CD14-positive monocyte (primary cell): Measurements from ENCODE around the gene LIPE. TPM values are rescaled to one million over a fixed set of nuclear protein-coding genes. Genes with fewer than 3 reads are reported as not detected.

Source experiments
- DNase-seq, 3 donors: peaks; one replicate each; pipeline ENCODE4 v3.0.0-alpha.2; 2011 to 2022
- H2AFZ ChIP-seq: 2 replicates; pipeline ENCODE4 v1.6.0; 2012; ENCODE audit warnings: mild to moderate bottlenecking, low read depth, low read length, inconsistent platforms; ENCODE audit not compliant: insufficient read depth, poor library complexity, severe bottlenecking
- H3K27ac ChIP-seq, 2 donors: 1 replicate in 1 of 2; 2 replicates in 1 of 2; pipeline ENCODE4 v1.5.1; 2012 to 2013; ENCODE audit warnings: low read length in 2 of 2, control low read depth in 1 of 2, inconsistent platforms in 1 of 2, low read depth in 1 of 2, mild to moderate bottlenecking in 1 of 2
- H3K27me3 ChIP-seq, 2 donors: one replicate each; pipeline versions ENCODE4 v1.6.0 to v1.6.1; 2011 to 2013; ENCODE audit warnings: low read length in 2 of 2; ENCODE audit not compliant: control insufficient read depth in 2 of 2, insufficient read depth in 2 of 2
- H3K36me3 ChIP-seq, 2 donors: replicated peaks in 1 of 2; 1 replicate in 1 of 2; 2 replicates in 1 of 2; pipeline versions ENCODE4 v1.5.1 to v1.6.1; 2012 to 2013; ENCODE audit warnings: low read length in 2 of 2, control low read depth in 1 of 2, inconsistent platforms in 1 of 2, mild to moderate bottlenecking in 1 of 2; ENCODE audit not compliant: insufficient read depth in 2 of 2, control insufficient read depth in 1 of 2
- H3K4me1 ChIP-seq, 2 donors: 1 replicate in 1 of 2; 2 replicates in 1 of 2; pipeline versions ENCODE4 v1.5.1 to v1.6.1; 2012 to 2013; ENCODE audit warnings: low read length in 2 of 2, control low read depth in 1 of 2, inconsistent platforms in 1 of 2, mild to moderate bottlenecking in 1 of 2, moderate library complexity in 1 of 2; ENCODE audit not compliant: insufficient read depth in 2 of 2, control insufficient read depth in 1 of 2
- H3K4me2 ChIP-seq: replicated peaks from 2 replicates; pipeline ENCODE3; 2012; ENCODE audit warnings: low read length, moderate library complexity, mild to moderate bottlenecking; ENCODE audit not compliant: poor library complexity, severe bottlenecking; ENCODE audit errors: extremely low read depth
- H3K4me3 ChIP-seq, 3 experiments: fragments of 200-600 bp in 1 of 3; sonication (generic) in 1 of 3; replicated peaks in 1 of 3; 1 replicate in 2 of 3; 2 replicates in 1 of 3; pipeline ENCODE4 v1.5.1; 2011 to 2013; ENCODE audit warnings: low read length in 3 of 3, mild to moderate bottlenecking in 3 of 3, control low read depth in 2 of 3, low read depth in 2 of 3, inconsistent platforms in 1 of 3, moderate library complexity in 1 of 3
- H3K79me2 ChIP-seq: 2 replicates; pipeline ENCODE4 v1.6.0; 2012; ENCODE audit warnings: mild to moderate bottlenecking, control low read depth, inconsistent platforms, low read length, moderate library complexity; ENCODE audit not compliant: insufficient read depth
- H3K9ac ChIP-seq: 2 replicates; pipeline ENCODE4 v1.6.0; 2017; ENCODE audit warnings: low read length, mild to moderate bottlenecking; ENCODE audit not compliant: insufficient read depth, poor library complexity, severe bottlenecking
- H3K9me3 ChIP-seq, 2 donors: replicated peaks in 1 of 2; 1 replicate in 1 of 2; 2 replicates in 1 of 2; pipeline versions ENCODE4 v1.5.1 to v1.6.1; 2012 to 2013; ENCODE audit warnings: low read length in 2 of 2, control low read depth in 1 of 2; ENCODE audit not compliant: control insufficient read depth in 1 of 2, insufficient read depth in 1 of 2
- H4K20me1 ChIP-seq: 2 replicates; pipeline ENCODE4 v1.6.0; 2012; ENCODE audit warnings: mild to moderate bottlenecking, low read length, control low read depth, moderate library complexity; ENCODE audit not compliant: insufficient read depth
- H3K27ac Mint-ChIP-seq, 7 donors: one replicate each; pipeline ENCODE4 v1.8.0; 2020; ENCODE audit warnings: mild to moderate bottlenecking in 7 of 7, mixed read lengths in 7 of 7, moderate library complexity in 6 of 7, inconsistent platforms in 2 of 7
- H3K27me3 Mint-ChIP-seq, 3 donors: one replicate each; pipeline ENCODE4 v1.8.0; 2021 to 2022; ENCODE audit warnings: low read depth in 3 of 3, mild to moderate bottlenecking in 3 of 3, mixed read lengths in 3 of 3, moderate library complexity in 3 of 3, inconsistent platforms in 1 of 3
- H3K36me3 Mint-ChIP-seq, 2 donors: one replicate each; pipeline ENCODE4 v1.8.0; 2020; ENCODE audit warnings: mixed read lengths in 2 of 2, inconsistent platforms in 1 of 2, mild to moderate bottlenecking in 1 of 2
- H3K4me1 Mint-ChIP-seq: one replicate; pipeline ENCODE4 v1.8.0; 2020; ENCODE audit warnings: mild to moderate bottlenecking, mixed read lengths
- H3K4me3 Mint-ChIP-seq, 2 donors: one replicate each; pipeline ENCODE4 v1.8.0; 2020; ENCODE audit warnings: mild to moderate bottlenecking in 2 of 2, mixed read lengths in 2 of 2, moderate library complexity in 1 of 2
- H3K9me3 Mint-ChIP-seq, 7 donors: one replicate each; pipeline ENCODE4 v1.8.0; 2020 to 2022; ENCODE audit warnings: mixed read lengths in 7 of 7, mild to moderate bottlenecking in 6 of 7, moderate library complexity in 6 of 7, inconsistent platforms in 2 of 7
- WGBS: methylation state at CpG from one replicate; pipeline ENCODE4 v1.1.5; 2013; ENCODE audit warnings: missing lambda C conversion rate; ENCODE audit not compliant: insufficient coverage; 5-methylcytosine and 5-hydroxymethylcytosine counted together
- intact Hi-C, 2 donors: fragments of 100-400 bp; cut with micrococcal nuclease; formaldehyde crosslinking; loops; one replicate each; pipeline versions ENCODE4 v1.15.0 to v1.15.1; 2023
- polyA plus RNA-seq, 3 donors: library from polyadenylated mRNA; depleted of rRNA in 1 of 3; unstranded in 2 of 3; stranded (reverse) in 1 of 3; fragments of 300-500 nt in 2 of 3; fragments of >200 nt in 1 of 3; fragmentation: Illumina TruSeq in 2 of 3; gene quantifications; 1 replicate in 2 of 3; 2 replicates in 1 of 3; pipeline ENCODE4 v1.2.3, GENCODE V29; 2012 to 2021
- TF ChIP-seq, protein P1 (sequence below): fragments of 200-600 bp; IDR thresholded peaks from one replicate; pipeline ENCODE4 v1.8.0; 2022; ENCODE audit warnings: antibody characterized with exemption, mild to moderate bottlenecking

Gene LIPE
- polyA plus RNA-seq, 3 donors: 0.31 TPM; not detected in 2

DNA sequence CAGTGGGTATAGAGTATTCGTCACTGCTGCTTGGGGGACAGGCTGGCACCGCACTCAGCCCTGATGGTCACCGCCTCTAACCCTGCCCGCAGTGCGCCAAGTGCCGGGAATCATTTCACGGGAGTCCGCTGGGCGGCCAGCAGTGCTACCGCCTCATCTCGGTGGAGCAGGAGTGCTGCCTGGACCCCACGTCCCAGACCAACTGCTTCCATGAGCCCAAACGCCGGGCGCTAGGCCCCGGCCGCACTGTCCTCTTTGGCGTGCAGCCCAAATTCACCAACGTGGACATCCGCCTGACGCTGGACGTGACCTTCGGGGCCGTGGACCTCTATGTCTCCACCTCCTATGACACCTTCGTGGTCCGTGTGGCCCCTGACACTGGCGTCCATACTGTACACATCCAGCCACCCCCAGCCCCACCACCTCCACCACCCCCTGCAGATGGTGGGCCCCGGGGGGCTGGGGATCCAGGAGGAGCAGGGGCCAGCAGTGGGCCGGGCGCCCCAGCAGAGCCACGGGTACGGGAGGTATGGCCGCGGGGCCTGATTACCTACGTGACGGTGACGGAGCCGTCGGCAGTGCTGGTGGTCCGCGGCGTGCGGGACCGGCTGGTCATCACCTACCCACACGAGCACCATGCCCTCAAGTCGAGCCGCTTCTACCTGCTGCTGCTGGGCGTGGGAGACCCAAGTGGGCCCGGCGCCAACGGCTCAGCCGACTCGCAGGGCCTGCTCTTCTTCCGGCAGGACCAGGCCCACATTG lies 51.6 kb downstream of the LIPE start:
- no peaks in the 10 kb centered on the region for H3K27me3 ChIP-seq
- H3K4me3 Mint-ChIP-seq: no peak overlapping the region

DNA sequence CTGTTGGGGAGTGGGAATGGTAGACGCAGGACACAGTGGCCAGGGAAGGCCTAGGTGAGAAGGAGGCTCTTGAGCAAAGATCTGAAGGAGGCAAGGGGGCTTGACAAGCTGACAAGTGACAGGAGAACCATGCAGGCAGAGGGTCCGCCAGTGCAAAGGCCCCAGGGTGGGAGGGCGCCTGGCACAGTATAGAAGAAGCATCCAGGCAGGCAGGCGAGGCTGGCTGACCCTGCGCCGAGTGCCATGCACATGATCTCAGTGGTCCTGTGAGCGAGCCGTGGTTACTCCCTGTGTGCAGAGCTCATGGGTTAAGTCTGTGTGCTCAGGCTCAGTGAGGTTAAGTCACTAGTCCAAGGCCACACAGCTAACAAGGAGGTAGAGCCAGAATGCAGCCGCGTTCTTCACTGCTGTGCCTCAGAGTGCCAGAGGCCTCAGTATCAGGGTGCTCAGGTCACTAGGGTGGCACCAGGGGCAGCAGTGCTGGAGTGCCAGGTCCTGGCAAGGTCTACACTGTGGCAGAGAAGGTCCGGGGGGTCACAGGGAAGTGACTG lies 52.3 kb downstream of the LIPE start:
- Mint-ChIP-seq H3K4me1 (peaks cover 10% of the 10 kb centered on the region), H3K27me3 (peaks cover 0 to 9% (median 6%) of the 10 kb centered on the region in 3 donors), H3K9me3 (peaks cover 0 to 2% (median 0%) of the 10 kb centered on the region in 7 donors), H3K36me3 (peaks cover 6 to 12% of the 10 kb centered on the region in 2 donors), H3K27ac (no peak overlapping the region), H3K4me3 (no peak overlapping the region)
- no peak for DNase-seq
- intact Hi-C loops: no loop called here
- WGBS: 98% methylated on average over 10 of the region's 11 CpGs
- Histone ChIP-seq H3K36me3 (peaks cover 0 to 3% of the 10 kb centered on the region in 2 donors), H3K27ac (no peak overlapping the region), H3K4me1 (peaks cover 7 to 10% of the 10 kb centered on the region in 2 donors), H3K4me3 (no peak overlapping the region), H4K20me1 (no peaks in the 10 kb centered on the region), H3K4me2 (no peak overlapping the region), H3K27me3 (no peaks in the 10 kb centered on the region), H3K9me3 (no peaks in the 10 kb centered on the region), H3K79me2 (no peaks in the 10 kb centered on the region), H2AFZ (no peak overlapping the region), H3K9ac (no peak overlapping the region)
- TF ChIP-seq, protein P1, sequence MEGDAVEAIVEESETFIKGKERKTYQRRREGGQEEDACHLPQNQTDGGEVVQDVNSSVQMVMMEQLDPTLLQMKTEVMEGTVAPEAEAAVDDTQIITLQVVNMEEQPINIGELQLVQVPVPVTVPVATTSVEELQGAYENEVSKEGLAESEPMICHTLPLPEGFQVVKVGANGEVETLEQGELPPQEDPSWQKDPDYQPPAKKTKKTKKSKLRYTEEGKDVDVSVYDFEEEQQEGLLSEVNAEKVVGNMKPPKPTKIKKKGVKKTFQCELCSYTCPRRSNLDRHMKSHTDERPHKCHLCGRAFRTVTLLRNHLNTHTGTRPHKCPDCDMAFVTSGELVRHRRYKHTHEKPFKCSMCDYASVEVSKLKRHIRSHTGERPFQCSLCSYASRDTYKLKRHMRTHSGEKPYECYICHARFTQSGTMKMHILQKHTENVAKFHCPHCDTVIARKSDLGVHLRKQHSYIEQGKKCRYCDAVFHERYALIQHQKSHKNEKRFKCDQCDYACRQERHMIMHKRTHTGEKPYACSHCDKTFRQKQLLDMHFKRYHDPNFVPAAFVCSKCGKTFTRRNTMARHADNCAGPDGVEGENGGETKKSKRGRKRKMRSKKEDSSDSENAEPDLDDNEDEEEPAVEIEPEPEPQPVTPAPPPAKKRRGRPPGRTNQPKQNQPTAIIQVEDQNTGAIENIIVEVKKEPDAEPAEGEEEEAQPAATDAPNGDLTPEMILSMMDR: no peak

More for the DNA sequence above, 51.6 kb downstream of the LIPE start:
- Mint-ChIP-seq H3K27ac (no peak overlapping the region), H3K36me3 (peaks cover 6 to 12% of the 10 kb centered on the region in 2 donors), H3K9me3 (peaks cover 0 to 2% (median 0%) of the 10 kb centered on the region in 7 donors), H3K27me3 (peaks cover 3 to 16% (median 11%) of the 10 kb centered on the region in 3 donors), H3K4me1 (peaks cover 3% of the 10 kb centered on the region)
- Histone ChIP-seq H3K9ac (no peak overlapping the region), H3K4me1 (peaks cover 0 to 3% of the 10 kb centered on the region in 2 donors), H3K79me2 (no peaks in the 10 kb centered on the region), H2AFZ (no peak overlapping the region), H3K4me2 (no peak overlapping the region), H3K4me3 (no peak overlapping the region), H3K27ac (no peak overlapping the region), H3K9me3 (no peaks in the 10 kb centered on the region), H4K20me1 (no peaks in the 10 kb centered on the region), H3K36me3 (peaks cover 0 to 3% of the 10 kb centered on the region in 2 donors)
- TF ChIP-seq, protein P1: no peak
- 95% methylated on average over 50 of the region's 54 CpGs for WGBS
- DNase-seq: no peak
- intact Hi-C loops: no loop called here
